22Rv1 (cell line): ENCODE measurements around the gene GRIK4.

Source experiments
- ZFX ChIP-seq: fragments of 450-650 bp; IDR thresholded peaks from 2 replicates; pipeline ENCODE4 v1.6.1; 2017; ENCODE audit warnings: antibody characterized with exemption, borderline replicate concordance
- TF ChIP-seq, protein P1 (sequence below): fragments of 450-650 bp; IDR thresholded peaks from 2 replicates; pipeline ENCODE4 v1.5.1; 2017; ENCODE audit warnings: mild to moderate bottlenecking

DNA sequence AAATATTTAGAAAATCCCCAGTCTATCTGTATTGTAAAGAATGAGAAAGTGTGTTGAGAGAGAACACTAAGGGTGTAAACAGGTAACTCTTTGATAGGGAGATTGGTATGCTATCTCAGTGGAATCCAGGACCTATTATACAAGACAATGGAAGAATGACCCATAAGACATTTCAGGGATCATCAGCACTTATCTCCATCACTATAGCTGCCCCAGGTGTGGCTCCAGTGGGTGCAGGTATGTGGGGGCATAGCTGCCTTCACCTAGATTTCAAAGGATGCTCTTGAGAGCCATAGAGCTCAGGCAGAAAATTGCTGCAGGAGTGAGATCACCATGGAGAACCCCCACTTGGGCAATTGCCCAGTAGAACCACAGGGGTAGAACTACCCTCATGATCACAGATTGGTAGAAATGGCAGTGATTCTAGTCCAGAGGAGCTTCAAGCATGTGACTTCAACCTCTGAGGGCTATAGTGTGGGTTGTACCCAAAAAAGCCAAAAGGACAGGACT, 260.1 kb downstream of the GRIK4 start:
- TF ChIP-seq, protein P1, sequence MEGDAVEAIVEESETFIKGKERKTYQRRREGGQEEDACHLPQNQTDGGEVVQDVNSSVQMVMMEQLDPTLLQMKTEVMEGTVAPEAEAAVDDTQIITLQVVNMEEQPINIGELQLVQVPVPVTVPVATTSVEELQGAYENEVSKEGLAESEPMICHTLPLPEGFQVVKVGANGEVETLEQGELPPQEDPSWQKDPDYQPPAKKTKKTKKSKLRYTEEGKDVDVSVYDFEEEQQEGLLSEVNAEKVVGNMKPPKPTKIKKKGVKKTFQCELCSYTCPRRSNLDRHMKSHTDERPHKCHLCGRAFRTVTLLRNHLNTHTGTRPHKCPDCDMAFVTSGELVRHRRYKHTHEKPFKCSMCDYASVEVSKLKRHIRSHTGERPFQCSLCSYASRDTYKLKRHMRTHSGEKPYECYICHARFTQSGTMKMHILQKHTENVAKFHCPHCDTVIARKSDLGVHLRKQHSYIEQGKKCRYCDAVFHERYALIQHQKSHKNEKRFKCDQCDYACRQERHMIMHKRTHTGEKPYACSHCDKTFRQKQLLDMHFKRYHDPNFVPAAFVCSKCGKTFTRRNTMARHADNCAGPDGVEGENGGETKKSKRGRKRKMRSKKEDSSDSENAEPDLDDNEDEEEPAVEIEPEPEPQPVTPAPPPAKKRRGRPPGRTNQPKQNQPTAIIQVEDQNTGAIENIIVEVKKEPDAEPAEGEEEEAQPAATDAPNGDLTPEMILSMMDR: no peak
- TF ChIP-seq ZFX: no peak
